Activated CD8-positive, alpha-beta memory T cell treated with anti-CD3 and anti-CD28 coated beads for 24 hours (primary cell): Measurements from ENCODE around the gene TRMT112.

Experiments
- DNase-seq: peaks from one replicate; pipeline ENCODE4 v3.0.0-alpha.2; 2020

The TRMT112 gene

GRCh38 chr11:64349404-64349803 lies 32.0 kb upstream of the TRMT112 start:
- no peak for DNase-seq

- no peak for DNase-seq
Measured at GRCh38 chr11:64349025-64349387, 31.6 kb upstream of the TRMT112 start.

- no peak for DNase-seq
Measured at GRCh38 chr11:64348383-64349024, 31.1 kb upstream of the TRMT112 start.

- no peak for DNase-seq
Measured at GRCh38 chr11:64347193-64347867, 30.0 kb upstream of the TRMT112 start.

- no peak for DNase-seq
Measured at GRCh38 chr11:64344787-64345186, 27.4 kb upstream of the TRMT112 start.

GRCh38 chr11:64343767-64344559 lies 26.6 kb upstream of the TRMT112 start:
- DNase-seq: no peak

- no peak for DNase-seq
Measured at GRCh38 chr11:64342869-64343745, 25.7 kb upstream of the TRMT112 start.

- peak; percentile 97 for DNase-seq
Measured at GRCh38 chr11:64341851-64342791, 24.8 kb upstream of the TRMT112 start.

GRCh38 chr11:64341429-64341828 lies 24.1 kb upstream of the TRMT112 start:
- no peak for DNase-seq

GRCh38 chr11:64340671-64341335 lies 23.4 kb upstream of the TRMT112 start:
- DNase-seq: peak; percentile 95

- peak; percentile 92 for DNase-seq
Measured at GRCh38 chr11:64339754-64340408, 22.5 kb upstream of the TRMT112 start, which contains the start of gene CCDC88B. Gene CCDC88B (plus strand): TSS chr11:64340204. CDS start chr11:64340267, 63 bp downstream.

GRCh38 chr11:64339286-64339685 lies 21.9 kb upstream of the TRMT112 start:
- no peak for DNase-seq

GRCh38 chr11:64338716-64339115 lies 21.4 kb upstream of the TRMT112 start:
- DNase-seq: no peak

GRCh38 chr11:64337538-64338249 lies 20.3 kb upstream of the TRMT112 start:
- no peak for DNase-seq

- DNase-seq: no peak
Measured at GRCh38 chr11:64334764-64335735, 17.7 kb upstream of the TRMT112 start.

- no peak for DNase-seq
Measured at GRCh38 chr11:64333556-64333955, 16.2 kb upstream of the TRMT112 start.

- DNase-seq: peak; percentile 89
Measured at GRCh38 chr11:64331569-64332371, 14.4 kb upstream of the TRMT112 start.

- no peak for DNase-seq
Measured at GRCh38 chr11:64330888-64331287, 13.5 kb upstream of the TRMT112 start.
